GM12878 (cell line): ENCODE measurements around the gene CBLB.

Experiments
- BACH1 ChIP-seq: fragments of 450-650 bp; IDR thresholded peaks from 2 replicates; pipeline ENCODE4 v1.6.1; 2017; ENCODE audit warnings: mild to moderate bottlenecking, borderline replicate concordance
- BRCA1 ChIP-seq: IDR thresholded peaks from 2 replicates; pipeline ENCODE4 v1.6.1; 2011; ENCODE audit warnings: low read depth, low read length, improper control_type of control experiment
- CTCF ChIP-seq, 3 experiments: IDR thresholded peaks in 2 of 3; conservative IDR thresholded peaks in 1 of 3; 2 replicates each; pipeline ENCODE4 v1.5.1; 2011; ENCODE audit warnings: low read depth in 3 of 3, low read length in 3 of 3, mild to moderate bottlenecking in 3 of 3, control low read depth in 2 of 3, moderate library complexity in 2 of 3, inconsistent platforms in 1 of 3, mixed read lengths in 1 of 3; ENCODE audit not compliant: control insufficient read depth in 2 of 3, insufficient read depth in 1 of 3; ENCODE audit errors: extremely low read depth in 1 of 3
- EP300 ChIP-seq, 2 experiments: fragments of 150-350 bp in 1 of 2; IDR thresholded peaks; 2 replicates each; pipeline ENCODE4 v1.6.1; 2011 to 2012; ENCODE audit warnings: low read depth in 2 of 2, low read length in 2 of 2, borderline replicate concordance in 1 of 2, improper control_type of control experiment in 1 of 2, inconsistent platforms in 1 of 2; ENCODE audit not compliant: control insufficient read depth in 1 of 2
- FOXM1 ChIP-seq: IDR thresholded peaks from 2 replicates; pipeline ENCODE4 v1.6.1; 2012; ENCODE audit warnings: low read depth, mild to moderate bottlenecking, inconsistent platforms, low read length, moderate library complexity
- JUNB ChIP-seq: IDR thresholded peaks from 2 replicates; pipeline ENCODE4 v1.6.1; 2016; ENCODE audit warnings: antibody characterized with exemption, mild to moderate bottlenecking
- NKRF ChIP-seq: fragments of 450-650 bp; conservative IDR thresholded peaks from 2 replicates; pipeline ENCODE4 v1.6.1; 2017; ENCODE audit warnings: mild to moderate bottlenecking, moderate library complexity
- RCOR1 ChIP-seq: conservative IDR thresholded peaks from 2 replicates; pipeline ENCODE4 v1.6.1; 2012; ENCODE audit warnings: low read depth, low read length, improper control_type of control experiment
- ZBTB33 ChIP-seq: fragments of 450-650 bp; IDR thresholded peaks from 2 replicates; pipeline ENCODE4 v1.6.1; 2017; ENCODE audit warnings: mild to moderate bottlenecking

GRCh38 chr3:105613120-105613519 lies 255.7 kb downstream of the CBLB start:
- TF ChIP-seq CTCF (IDR thresholded peaks at IDR 0.05 in 2 of 3, conservative IDR thresholded peaks at IDR 0.05 in 1 of 3; ENCODE audit: control insufficient read depth in 2 of 3, extremely low read depth in 1 of 3, insufficient read depth in 1 of 3, low read depth in 3 of 3, low read length in 3 of 3), result no peak
- TF ChIP-seq NKRF, result no peak
- no peak for TF ChIP-seq ZBTB33
- TF ChIP-seq BRCA1, result no peak
- TF ChIP-seq EP300 (IDR thresholded peaks at IDR 0.05; ENCODE audit: borderline replicate concordance in 1 of 2, control insufficient read depth in 1 of 2, low read depth in 2 of 2, low read length in 2 of 2), result no peak
- TF ChIP-seq RCOR1, result no peak
- TF ChIP-seq JUNB, result no peak
- no peak for TF ChIP-seq FOXM1
- TF ChIP-seq BACH1, result no peak
